H1 (cell line): ENCODE data around the gene LAMA3. TPM values are rescaled to one million over a fixed set of nuclear protein-coding genes. Genes with fewer than 3 reads are reported as not detected.

Experiments used
- KDM4A ChIP-seq: IDR thresholded peaks from one replicate; pipeline ENCODE4 v1.7.1; 2012; ENCODE audit warnings: low read depth, mild to moderate bottlenecking, moderate library complexity, low read length, inconsistent platforms; ENCODE audit not compliant: severe bottlenecking
- polyA plus RNA-seq, 7 experiments: library from polyadenylated mRNA; depleted of rRNA in 3 of 7; stranded (reverse) in 5 of 7; unstranded in 2 of 7; fragments of >200 nt in 5 of 7; fragments of 200-250 nt in 2 of 7; gene quantifications; 1 replicate in 5 of 7; 2 replicates in 1 of 7; 4 replicates in 1 of 7; pipeline versions ENCODE4 v1.2.1 to v1.2.3, GENCODE V29; 2011 to 2013; ENCODE audit warnings: missing spikeins in 2 of 7, mixed read lengths in 2 of 7
- total RNA-seq: library from RNA; stranded (reverse); fragmentation: NEBNext Ultra II Directional; extraction: Animal tissue kit (Norgen Biotek cat#: 25700); gene quantifications from 2 replicates; pipeline ENCODE4 v1.2.1, GENCODE V29; 2021

Gene LAMA3
- total and polyA plus RNA-seq, 2 of the 8 experiments (the other 6 are each of a cell fraction or from before 2014, with no cell fraction given) = 0.76 to 5.0 TPM

GRCh38 chr18:23711426-23711825 is 22.2 kb downstream of the LAMA3 start (continued):
- TF ChIP-seq KDM4A = no peak
